ENCODE measurements around the gene PPP4R3B.

Gene PPP4R3B

DNA sequence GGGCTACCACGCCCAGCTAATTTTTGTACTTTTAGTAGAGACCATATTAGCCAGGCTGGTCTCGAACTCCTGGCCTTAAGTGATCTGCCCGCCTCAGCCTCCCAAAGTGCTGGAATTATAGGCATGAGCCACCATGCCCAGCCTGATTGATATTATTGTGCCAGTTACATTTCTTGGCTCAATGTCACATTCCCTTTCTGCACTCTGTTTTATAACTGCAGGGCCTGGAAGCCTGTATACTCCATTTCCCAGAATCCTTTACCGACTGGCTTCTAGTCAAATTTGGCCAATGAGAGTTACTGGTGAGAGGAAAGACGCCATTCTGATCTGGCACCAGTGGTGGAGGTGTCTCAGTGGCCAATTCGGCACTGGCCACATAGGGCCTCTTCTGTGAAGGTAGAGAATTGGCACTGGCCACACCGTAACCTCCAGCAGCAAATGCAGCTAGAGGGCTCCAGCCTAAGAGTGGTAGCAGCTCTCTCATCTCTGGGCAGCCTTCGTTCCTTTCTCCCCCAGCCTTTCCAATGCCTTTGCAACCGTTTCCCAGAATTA lies 114.8 kb downstream of the PPP4R3B start:
- no peak for DNase-seq

DNA sequence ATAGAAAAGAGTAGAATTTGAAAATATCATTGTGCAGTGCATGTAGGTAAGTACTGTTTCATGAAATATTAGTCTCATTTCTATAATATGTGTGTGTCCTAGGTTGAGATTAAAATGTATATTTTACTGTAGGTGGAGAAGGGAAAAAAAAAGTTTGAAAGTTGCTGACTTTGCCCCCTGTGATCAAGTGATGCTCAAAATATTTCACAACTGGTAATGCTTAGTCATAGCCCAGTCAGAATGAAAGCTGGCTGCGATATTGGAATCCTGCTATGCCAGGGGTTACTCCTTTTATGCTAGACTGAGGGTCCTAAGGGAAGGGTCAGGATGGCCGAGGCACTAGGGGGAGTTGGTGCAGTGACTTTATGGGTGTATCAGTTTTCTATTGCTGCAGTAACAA lies 117.4 kb downstream of the PPP4R3B start:
- DNase-seq = no peak

DNA sequence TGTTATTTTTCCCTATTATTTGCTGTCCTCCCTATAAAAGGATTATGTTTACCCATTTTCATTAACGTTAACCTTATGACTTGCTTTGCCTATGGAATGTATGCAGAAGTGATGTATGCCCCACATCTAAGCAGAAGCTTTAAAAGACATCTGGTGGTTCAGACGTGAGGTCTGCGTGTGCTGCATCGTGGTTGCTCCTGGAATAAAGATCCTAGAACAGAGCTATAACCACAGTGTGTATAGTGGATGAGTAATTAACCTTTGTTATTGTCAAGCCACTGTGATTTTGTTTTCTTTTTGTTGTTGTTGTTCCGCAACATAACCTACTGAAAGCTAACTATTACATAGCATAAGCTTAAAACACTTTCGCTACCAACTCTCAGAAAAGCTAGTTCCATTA lies 118.8 kb downstream of the PPP4R3B start:
- no peak for DNase-seq
